AG04450 (cell line): ENCODE results near the gene RASAL1. TPM values are rescaled to one million over a fixed set of nuclear protein-coding genes. Genes with fewer than 3 reads are reported as not detected.
"Not testable (repeated sequence)": the region's sequence is repeated elsewhere in the genome, so short reads cannot be mapped to it uniquely, and the experiment has no call there.

ENCODE experiments used
- CTCF ChIA-PET: fragments of 300-600, 350-600 bp; formaldehyde crosslinking; extraction: SDS; loops from one replicate; lab custom pipeline; 2022; ENCODE audit warnings: antibody characterized with exemption, inconsistent platforms; lab: Charles Lee
- POLR2A ChIA-PET: fragments of 350-600 bp; formaldehyde crosslinking; extraction: SDS; loops from one replicate; lab custom pipeline; 2021; ENCODE audit warnings: antibody characterized with exemption, inconsistent platforms; lab: Yijun Ruan, JAX
- DNase-seq: peaks from one replicate; pipeline ENCODE4 v3.0.0-alpha.2; 2011; ENCODE audit warnings: low read depth, low spot score
- H3K27ac ChIP-seq: one replicate; pipeline ENCODE4 v1.5.1; 2012; ENCODE audit warnings: low read depth, low read length, control low read depth
- H3K27me3 ChIP-seq: one replicate; pipeline ENCODE4 v1.6.0; 2012; ENCODE audit warnings: low read length; ENCODE audit not compliant: control insufficient read depth, insufficient read depth
- H3K4me3 ChIP-seq: 2 replicates; pipeline ENCODE4 v1.5.1; 2011; ENCODE audit warnings: mild to moderate bottlenecking, low read depth, low read length, control low read depth
- H3K9me3 ChIP-seq: 2 replicates; pipeline ENCODE4 v1.5.1; 2012; ENCODE audit warnings: low read length; ENCODE audit not compliant: control insufficient read depth, insufficient read depth
- CTCF ChIP-seq: IDR thresholded peaks from 2 replicates; pipeline ENCODE4 v1.5.1; 2011; ENCODE audit warnings: low read depth, low read length, control low read depth, inconsistent platforms
- polyA plus RNA-seq: library from polyadenylated mRNA; depleted of rRNA; stranded (reverse); fragments of >200 nt; gene quantifications from 2 replicates; pipeline ENCODE4 v1.2.3, GENCODE V29; 2011

Gene RASAL1
- polyA plus RNA-seq, 1 experiment: not detected

- POLR2A ChIA-PET: interaction anchor here (0.6 to 0.7 kb wide), 2 partner anchors 32 to 149 kb away, joined by 3 to 4 read pairs; no protein-coding TSS in a partner anchor
Measured at GRCh38 chr12:113142173-113142885, 6.8 kb upstream of the RASAL1 start.

GRCh38 chr12:113141716-113142115, 6.2 kb upstream of the RASAL1 start:
- POLR2A ChIA-PET, CTCF ChIA-PET, DNase-seq, H3K9me3 ChIP-seq, H3K27me3 ChIP-seq, H3K4me3 ChIP-seq, H3K27ac ChIP-seq: not testable (repeated sequence)

More at GRCh38 chr12:113142173-113142885, 6.8 kb upstream of the RASAL1 start:
- H3K9me3 ChIP-seq: no peaks in the 10 kb centered on the region
- no peak for DNase-seq
- H3K4me3 ChIP-seq: no peak overlapping the region
- H3K27ac ChIP-seq: no peak overlapping the region
- peaks cover 7% of the 10 kb centered on the region for H3K27me3 ChIP-seq
- CTCF ChIA-PET: no interaction called here
- TF ChIP-seq CTCF: no peak

GRCh38 chr12:113140706-113141105, 5.1 kb upstream of the RASAL1 start:
- Histone ChIP-seq H3K9me3 (no peaks in the 10 kb centered on the region), H3K27ac (no peak overlapping the region), H3K27me3 (peaks cover 4% of the 10 kb centered on the region), H3K4me3 (no peak overlapping the region)
- DNase-seq: no peak
- ChIA-PET POLR2A (no interaction called here), CTCF (interaction anchor here (0.7 kb wide), 1 partner anchor 43 kb away, joined by 5 read pairs; no protein-coding TSS in a partner anchor)
- TF ChIP-seq CTCF: no peak

- H3K9me3 ChIP-seq: no peaks in the 10 kb centered on the region
- peaks cover 9% of the 10 kb centered on the region for H3K27me3 ChIP-seq
- no peak for DNase-seq
- ChIA-PET POLR2A (no interaction called here), CTCF (interaction anchor here (1.4 kb wide), 1 partner anchor 91 kb away, joined by 3 read pairs; no protein-coding TSS in a partner anchor)
- H3K27ac ChIP-seq: no peak overlapping the region
- H3K4me3 ChIP-seq: no peak overlapping the region
- TF ChIP-seq CTCF: no peak
Measured at GRCh38 chr12:113138826-113139225, 3.3 kb upstream of the RASAL1 start.

GRCh38 chr12:113137861-113138783, 2.6 kb upstream of the RASAL1 start:
- H3K4me3 ChIP-seq: no peak overlapping the region
- ChIA-PET POLR2A (interaction anchor here (0.6 kb wide), 1 partner anchor 47 kb away, joined by 3 read pairs; the partner anchor contains the start of gene RITA1), CTCF (interaction anchor here (0.6 to 1.4 kb wide), 3 partner anchors 40 to 690 kb away, joined by 3 to 5 read pairs (median 4); no protein-coding TSS in a partner anchor)
- peaks cover 9% of the 10 kb centered on the region for H3K27me3 ChIP-seq
- no peak for TF ChIP-seq CTCF
- no peak overlapping the region for H3K27ac ChIP-seq
- no peak for DNase-seq
- H3K9me3 ChIP-seq: no peaks in the 10 kb centered on the region
